GM18951 (cell line): ENCODE results near the gene SYK.

ENCODE experiments used
- POLR2A ChIP-seq: IDR thresholded peaks from 4 replicates; pipeline ENCODE4 v1.6.1; 2011; ENCODE audit warnings: mild to moderate bottlenecking; ENCODE audit not compliant: insufficient read length, insufficient read depth; ENCODE audit errors: extremely low read depth
- in situ Hi-C: fragments of 300-500 bp; cut with MboI; formaldehyde crosslinking; loops from one replicate; pipeline ENCODE4 v1.12.0; 2022; ENCODE audit warnings: low sequenced_read_pairs, mixed read lengths, inconsistent platforms; ENCODE audit not compliant: unreplicated experiment

The SYK gene

GRCh38 chr9:90888941-90889340, 87.3 kb downstream of the SYK start:
- no peak for TF ChIP-seq POLR2A
- in situ Hi-C loops = no loop called here

GRCh38 chr9:90890146-90890810, 88.7 kb downstream of the SYK start:
- no peak for TF ChIP-seq POLR2A
- in situ Hi-C loops = no loop called here

DNA sequence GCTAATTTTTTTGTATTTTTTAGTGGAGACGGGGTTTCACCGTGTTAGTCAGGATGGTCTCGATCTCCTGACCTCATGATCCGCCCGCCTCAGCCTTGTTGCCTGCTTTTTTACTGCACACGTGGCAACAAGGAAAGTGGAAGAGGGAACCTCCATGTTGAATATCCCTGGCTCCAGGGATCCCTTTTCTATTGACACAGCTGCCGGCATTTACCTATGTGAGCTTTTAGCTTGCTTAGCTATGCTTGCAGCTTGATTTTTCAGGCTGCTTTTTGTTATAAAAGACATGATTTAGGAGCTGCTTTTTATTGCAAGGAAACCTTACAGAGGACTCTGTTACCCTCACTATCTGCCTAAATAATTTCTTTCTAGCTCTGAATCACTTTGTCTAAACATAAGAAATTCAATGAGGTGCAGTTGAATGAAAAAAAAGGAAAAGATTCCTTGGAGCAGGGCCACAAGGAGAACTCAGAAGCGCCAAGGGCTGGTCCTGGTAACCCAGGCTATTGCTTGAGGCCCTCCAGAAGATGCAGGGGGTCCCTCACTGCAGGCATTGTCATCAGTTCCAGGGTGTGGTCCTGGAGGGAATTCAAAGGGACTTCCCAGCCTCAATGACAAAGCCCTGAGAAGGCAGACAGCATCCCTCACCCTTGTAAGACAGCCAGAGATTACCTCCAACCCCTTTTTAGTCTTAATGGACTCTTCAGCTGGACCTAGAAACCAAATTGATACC, 89.9 kb downstream of the SYK start:
- in situ Hi-C loops = no loop called here
- no peak for TF ChIP-seq POLR2A

- in situ Hi-C loops = no loop called here
- no peak for TF ChIP-seq POLR2A
These were observed 91.3 kb downstream of the SYK start for GRCh38 chr9:90892918-90893317.

GRCh38 chr9:90893706-90894105, 92.1 kb downstream of the SYK start:
- TF ChIP-seq POLR2A = no peak
- in situ Hi-C loops = no loop called here

- no peak for TF ChIP-seq POLR2A
- in situ Hi-C loops = no loop called here
These were observed 93.5 kb downstream of the SYK start for GRCh38 chr9:90894986-90895687.

DNA sequence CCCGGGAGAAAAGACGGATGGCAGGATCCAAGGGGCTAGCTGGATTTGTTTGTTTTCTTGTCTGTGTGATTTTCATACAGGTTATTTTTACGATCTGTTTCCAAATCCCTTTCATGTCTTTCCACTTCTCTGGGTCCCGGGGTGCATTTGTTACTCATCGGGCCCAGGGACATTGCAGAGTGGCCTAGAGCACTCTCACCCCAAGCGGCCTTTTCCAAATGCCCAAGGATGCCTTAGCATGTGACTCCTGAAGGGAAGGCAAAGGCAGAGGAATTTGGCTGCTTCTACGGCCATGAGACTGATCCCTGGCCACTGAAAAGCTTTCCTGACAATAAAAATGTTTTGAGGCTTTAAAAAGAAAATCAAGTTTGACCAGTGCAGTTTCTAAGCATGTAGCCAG, 94.2 kb downstream of the SYK start:
- TF ChIP-seq POLR2A = no peak
- in situ Hi-C loops = no loop called here

- in situ Hi-C loops = no loop called here
- TF ChIP-seq POLR2A = no peak
These were observed 94.6 kb downstream of the SYK start for GRCh38 chr9:90896231-90896630.

DNA sequence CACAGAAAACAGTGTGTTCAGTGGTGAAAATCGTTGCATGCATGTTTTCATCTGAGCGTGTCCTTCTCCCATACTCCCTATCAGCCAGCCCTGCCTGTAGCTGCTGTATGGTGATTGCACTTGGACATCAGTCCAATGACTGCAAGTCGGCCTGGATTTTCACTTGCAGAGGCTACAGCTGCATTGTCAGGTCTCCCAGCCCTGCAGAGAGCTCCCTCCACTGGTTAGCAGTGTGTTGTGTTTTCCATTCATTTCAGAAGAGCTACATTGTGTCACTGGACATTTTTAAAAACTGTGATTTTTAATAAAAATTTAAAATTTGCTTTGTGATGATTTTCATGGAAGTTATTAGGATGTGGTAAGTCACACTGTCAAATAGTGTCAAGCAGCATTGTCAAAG, 96.6 kb downstream of the SYK start:
- in situ Hi-C loops = no loop called here
- TF ChIP-seq POLR2A = no peak

DNA sequence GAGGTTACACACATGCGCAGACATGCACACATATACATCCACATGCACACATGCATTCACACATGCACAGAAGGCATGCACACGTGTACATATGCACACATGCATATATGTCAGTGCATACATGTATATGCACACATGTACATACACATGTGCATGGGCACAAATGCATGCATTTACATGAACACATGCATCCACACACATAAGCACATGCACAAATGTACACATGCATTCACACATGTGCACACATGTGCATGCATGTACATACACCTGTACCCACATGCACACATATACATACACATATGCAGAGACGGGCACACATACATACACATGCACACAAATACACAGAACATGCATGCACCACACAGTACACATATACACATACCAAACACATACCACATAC, 97.7 kb downstream of the SYK start:
- no peak for TF ChIP-seq POLR2A
- in situ Hi-C loops = no loop called here

GRCh38 chr9:90900130-90900529, 98.5 kb downstream of the SYK start:
- no peak for TF ChIP-seq POLR2A
- in situ Hi-C loops = loop anchor here (25.0 kb wide), 1 partner anchor 762 kb away; no protein-coding TSS in a partner anchor

GRCh38 chr9:90901933-90902332, 100.3 kb downstream of the SYK start:
- no peak for TF ChIP-seq POLR2A
- in situ Hi-C loops = loop anchor here (25.0 kb wide), 1 partner anchor 760 kb away; no protein-coding TSS in a partner anchor

GRCh38 chr9:90903766-90904424, 102.3 kb downstream of the SYK start:
- no peak for TF ChIP-seq POLR2A
- in situ Hi-C loops = loop anchor here (25.0 kb wide), 1 partner anchor 758 kb away; no protein-coding TSS in a partner anchor
